HG03575 (cell line): Measurements from ENCODE around the gene TFDP1.
"Not testable (repeated sequence)": the region's sequence is repeated elsewhere in the genome, so short reads cannot be mapped to it uniquely, and the experiment has no call there.

Experiments
- ATAC-seq: cut with Tn5 transposase; IDR thresholded peaks from one replicate; pipeline ENCODE4 v1.9.1; 2021; ENCODE audit not compliant: unreplicated experiment, insufficient number of reproducible peaks, low FRiP score; ENCODE audit errors: extremely low read depth

The TFDP1 gene

DNA sequence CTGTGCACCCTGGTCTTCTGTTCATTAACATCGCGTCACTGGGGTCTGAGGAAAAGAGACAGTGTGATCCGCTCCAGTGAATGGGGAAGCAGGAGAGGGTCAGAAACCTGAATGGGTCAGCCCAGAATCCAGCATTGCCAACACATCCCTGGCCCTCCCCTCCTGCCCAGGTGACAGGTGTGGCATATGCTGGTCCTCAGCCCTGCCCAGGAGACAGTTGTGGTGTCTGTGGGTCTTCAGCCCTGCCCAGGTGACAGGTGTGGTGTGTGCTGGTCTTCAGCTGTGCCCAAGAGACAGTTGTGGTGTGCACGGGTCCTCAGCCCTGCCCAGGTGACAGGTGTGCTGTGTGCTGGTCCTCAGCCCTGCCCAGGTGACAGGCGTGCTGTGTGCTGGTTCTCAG lies 8.0 kb downstream of the TFDP1 start:
- no peak for ATAC-seq

DNA sequence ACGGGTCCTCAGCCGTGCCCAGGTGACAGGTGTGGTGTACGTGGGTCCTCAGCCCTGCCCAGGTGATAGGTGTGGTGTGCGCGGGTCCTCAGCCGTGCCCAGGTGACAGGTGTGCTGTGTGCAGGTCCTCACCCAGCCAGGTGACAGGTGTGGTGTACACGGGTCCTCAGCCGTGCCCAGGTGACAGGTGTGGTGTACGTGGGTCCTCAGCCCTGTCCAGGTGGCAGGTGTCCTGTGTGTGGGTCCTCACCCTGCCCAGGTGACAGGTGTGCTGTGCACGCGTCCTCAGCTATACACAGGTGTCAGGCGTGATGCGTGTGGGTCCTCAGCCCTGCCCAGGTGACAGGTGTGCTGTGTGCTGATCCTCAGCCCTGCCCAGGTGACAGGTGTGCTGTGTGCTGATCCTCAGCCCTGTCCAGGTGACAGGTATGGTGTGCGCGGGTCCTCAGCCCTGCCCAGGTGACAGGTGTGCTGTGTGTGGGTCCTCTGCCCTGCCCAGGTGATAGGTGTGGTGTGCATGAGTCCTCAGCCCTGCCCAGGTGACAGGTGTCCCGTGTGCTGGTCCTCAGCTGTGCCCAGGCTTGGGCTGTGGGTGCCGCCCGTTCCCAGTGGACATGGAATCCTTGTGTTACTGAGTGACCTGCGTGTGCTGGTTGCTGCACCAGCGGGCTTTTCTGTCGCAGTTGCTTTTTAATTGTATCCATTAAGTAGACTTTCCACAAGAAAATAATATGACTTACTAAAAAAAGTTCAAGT lies 9.7 kb downstream of the TFDP1 start:
- ATAC-seq, result not testable (repeated sequence)

- no peak for ATAC-seq
These were observed 10.6 kb downstream of the TFDP1 start for GRCh38 chr13:113595131-113595530.

GRCh38 chr13:113596321-113597200 lies 12.0 kb downstream of the TFDP1 start:
- no peak for ATAC-seq

DNA sequence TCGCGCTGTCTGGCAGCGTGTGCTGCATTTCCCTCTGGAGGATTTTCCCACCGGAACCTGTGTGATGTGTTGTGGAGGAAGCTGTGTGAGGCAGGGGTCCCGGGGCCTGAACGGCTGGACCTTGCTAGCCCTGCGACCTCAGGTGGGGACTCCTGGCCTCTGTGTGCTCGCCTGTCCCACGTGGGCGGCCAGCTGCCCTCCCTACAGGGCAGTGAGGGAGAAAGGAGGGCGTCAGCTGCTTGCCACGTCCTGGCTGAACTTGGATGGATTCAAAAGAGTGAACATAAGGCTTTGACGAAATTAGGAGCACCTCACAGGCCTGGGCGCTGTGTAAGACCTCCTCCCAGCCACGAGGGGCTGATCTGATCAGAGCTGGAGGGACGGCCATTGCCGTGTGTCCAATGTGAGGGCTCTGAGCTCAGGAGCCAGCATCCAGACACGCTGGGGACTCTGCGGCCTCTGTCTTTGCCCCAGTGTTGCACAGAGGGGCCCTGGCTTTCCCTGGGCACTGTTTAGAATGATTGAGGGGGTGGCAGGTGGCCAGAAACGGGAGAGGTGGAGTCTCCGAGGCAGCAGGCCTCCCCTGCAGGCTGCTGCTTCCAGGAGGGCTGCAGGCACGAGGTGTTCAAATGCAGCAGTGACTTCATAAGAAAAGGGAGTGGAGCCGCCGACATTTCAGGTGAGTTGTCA lies 13.0 kb downstream of the TFDP1 start:
- ATAC-seq, result no peak

GRCh38 chr13:113598081-113598410 lies 13.5 kb downstream of the TFDP1 start:
- ATAC-seq, result no peak

GRCh38 chr13:113598481-113598880 lies 13.9 kb downstream of the TFDP1 start:
- ATAC-seq, result no peak

DNA sequence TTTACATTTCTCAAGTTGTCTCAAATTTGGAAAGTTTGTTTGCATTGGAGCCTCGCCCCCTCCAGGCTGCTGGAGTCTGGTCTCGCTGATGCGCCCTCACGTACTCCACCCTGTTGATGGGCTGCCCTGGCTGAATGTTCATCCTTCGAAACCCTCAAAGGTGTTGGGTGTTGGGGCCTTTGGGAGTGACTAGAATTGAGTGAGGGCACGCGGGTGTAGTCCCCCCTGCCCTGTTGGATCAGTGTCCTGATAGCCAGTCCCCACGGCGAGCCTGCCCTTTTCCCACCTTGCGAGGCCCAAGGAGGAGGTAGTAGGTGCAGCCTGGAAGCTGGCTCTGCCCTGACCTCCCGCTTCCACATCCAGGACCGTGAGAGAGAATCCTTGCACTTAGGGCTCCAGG lies 14.8 kb downstream of the TFDP1 start:
- ATAC-seq, result no peak

DNA sequence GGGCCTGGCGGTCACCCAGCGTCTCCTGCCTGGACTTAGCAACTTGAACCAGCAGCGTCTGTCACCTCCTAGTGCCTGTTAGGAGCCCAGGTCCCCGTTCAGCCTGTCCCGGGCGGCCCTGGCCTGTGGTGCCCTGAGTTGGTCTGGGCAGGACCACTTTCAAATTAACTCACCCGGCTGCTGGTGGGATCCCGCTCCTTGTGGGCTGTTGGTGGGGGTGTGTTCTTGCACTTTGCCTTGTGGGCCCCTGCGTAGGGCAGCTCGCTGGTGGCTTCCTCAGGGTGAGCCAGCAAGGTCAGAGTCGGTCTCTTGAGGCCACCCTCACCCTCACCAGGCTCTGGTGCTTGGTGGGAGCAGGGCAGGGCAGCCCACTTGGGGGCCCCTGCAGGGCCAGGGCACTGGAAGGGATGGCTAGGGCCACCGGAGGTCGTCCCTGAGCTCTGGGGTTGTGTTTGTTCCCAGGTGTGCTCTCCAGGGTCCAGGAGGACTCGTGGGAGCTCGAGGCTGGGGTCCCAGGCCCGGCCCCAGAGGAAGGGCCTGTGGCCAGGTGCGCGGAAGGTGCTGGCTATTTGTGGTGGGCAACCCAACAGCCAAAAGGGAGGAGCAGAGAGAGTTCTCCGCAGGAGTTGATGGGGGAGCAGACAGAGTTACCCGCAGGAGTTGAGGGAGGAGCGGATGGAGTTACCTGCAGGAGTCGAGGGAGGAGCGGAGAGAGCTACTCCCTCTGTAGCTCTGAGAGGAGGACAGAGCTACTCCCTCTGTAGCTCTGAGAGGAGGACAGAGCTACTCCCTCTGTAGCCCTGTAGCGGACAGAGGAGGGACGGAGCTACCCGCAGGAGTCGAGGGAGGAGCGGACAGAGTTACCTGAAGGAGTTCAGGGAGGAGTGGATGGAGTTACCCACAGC lies 16.9 kb downstream of the TFDP1 start:
- ATAC-seq, result no peak

DNA sequence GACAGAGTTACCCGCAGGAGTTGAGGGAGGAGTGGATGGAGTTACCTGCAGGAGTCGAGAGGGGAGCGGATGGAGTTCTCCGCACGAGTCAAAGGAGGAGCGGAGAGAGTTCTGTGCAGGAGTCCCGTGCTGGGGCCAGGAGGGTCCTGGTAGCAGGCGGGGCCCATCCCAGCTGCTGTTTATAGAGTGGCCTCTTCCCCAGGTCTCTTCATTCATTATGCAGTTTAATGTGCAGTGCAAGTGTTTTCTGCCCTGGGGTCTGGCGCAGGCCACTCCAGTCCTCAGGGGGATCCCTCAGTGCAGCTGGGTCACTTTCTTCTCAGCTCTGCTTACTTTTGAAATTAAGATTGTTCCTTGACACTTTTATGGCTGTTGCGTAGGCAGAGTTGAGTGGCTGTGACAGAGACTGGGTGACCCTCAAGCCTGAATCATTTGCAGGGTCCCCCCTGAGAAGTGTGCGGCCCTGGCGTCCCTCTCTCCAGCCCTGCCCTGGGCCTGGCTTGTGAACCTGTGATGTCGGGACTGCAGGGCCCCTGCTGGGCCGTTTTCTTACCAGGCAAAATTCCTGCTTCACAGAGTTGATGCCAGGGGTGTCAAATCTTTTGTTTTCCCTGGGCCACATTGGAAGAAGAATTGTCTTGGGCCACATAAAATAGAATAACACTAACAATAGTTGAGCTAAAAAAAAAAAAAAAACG lies 17.9 kb downstream of the TFDP1 start:
- no peak for ATAC-seq

GRCh38 chr13:113603116-113603710 lies 18.7 kb downstream of the TFDP1 start:
- no peak for ATAC-seq

GRCh38 chr13:113604186-113604585 lies 19.6 kb downstream of the TFDP1 start:
- ATAC-seq, result peak; percentile 57

GRCh38 chr13:113605461-113605860 lies 20.9 kb downstream of the TFDP1 start:
- ATAC-seq, result no peak

- no peak for ATAC-seq
These were observed 21.4 kb downstream of the TFDP1 start for GRCh38 chr13:113605866-113606438.

DNA sequence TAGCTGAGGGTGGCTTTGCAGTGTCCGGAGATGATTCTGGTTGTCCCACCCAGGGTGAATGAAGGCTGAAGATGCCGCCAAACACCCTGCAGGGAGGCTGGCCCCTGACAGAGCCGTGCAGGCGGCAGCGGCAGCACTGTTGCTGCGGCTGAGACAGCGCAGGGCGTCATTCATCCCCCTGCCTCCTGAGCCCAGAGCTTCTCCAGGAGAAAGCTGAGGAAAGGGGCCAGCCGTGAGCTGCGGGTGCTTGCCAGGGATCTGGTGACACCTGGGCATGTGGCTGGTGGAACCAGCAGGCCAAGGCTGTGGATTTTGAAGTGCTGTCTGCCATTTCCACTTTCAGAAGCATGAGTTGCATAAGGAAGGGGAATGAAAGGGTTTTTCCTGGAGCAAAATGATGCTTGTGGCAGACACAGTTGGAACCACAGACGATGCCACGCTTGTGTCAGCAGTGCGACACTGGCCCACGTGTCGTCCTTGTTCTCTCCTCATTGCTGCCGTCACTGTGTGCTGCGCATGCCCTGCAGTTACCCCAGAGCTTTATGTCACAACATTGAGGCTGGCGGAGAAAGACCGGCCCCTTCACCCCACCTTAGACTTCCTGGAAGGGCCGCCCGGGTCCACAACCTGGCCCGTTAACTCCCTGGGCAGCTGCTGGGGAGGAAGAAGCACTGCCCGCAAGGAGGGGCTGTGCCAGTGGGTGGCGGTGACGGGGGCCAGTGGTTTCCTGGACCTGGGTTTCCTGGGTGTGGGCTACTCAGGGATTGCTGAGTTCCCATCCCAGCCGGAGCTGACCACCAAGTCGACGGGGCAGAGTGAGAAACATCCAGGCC lies 22.7 kb downstream of the TFDP1 start:
- no peak for ATAC-seq

- no peak for ATAC-seq
These were observed 23.5 kb downstream of the TFDP1 start for GRCh38 chr13:113607889-113608635.
